Transverse colon (tissue), 4 donors: Measurements from ENCODE around the gene HES3. TPM values are rescaled to one million over a fixed set of nuclear protein-coding genes. Genes with fewer than 3 reads are reported as not detected.

Experiments
- DNase-seq: peaks from one replicate; pipeline ENCODE4 v3.0.0-alpha.2; 2019
- H3K27ac ChIP-seq, 4 donors: fragments of 200-600 bp; sonication (generic); 2 replicates each; pipeline ENCODE4 v1.5.1; 2016 to 2018; ENCODE audit warnings: inconsistent platforms in 4 of 4
- H3K27me3 ChIP-seq: fragments of 200-600 bp; sonication (generic); 2 replicates; pipeline ENCODE4 v1.5.1; 2017; ENCODE audit warnings: inconsistent platforms
- H3K36me3 ChIP-seq, 4 donors: fragments of 200-600 bp; sonication (generic); 2 replicates each; pipeline ENCODE4 v1.5.1; 2017 to 2019; ENCODE audit warnings: inconsistent platforms in 4 of 4
- H3K4me1 ChIP-seq, 4 donors: fragments of 200-600 bp; sonication (generic); 2 replicates each; pipeline ENCODE4 v1.5.1; 2017 to 2020; ENCODE audit warnings: inconsistent platforms in 4 of 4
- H3K4me3 ChIP-seq, 4 donors: fragments of 200-600 bp; sonication (generic); 1 replicate in 1 of 4; 2 replicates in 3 of 4; pipeline versions ENCODE4 v1.5.1 to v1.6.1; 2017 to 2019; ENCODE audit warnings: inconsistent platforms in 4 of 4
- H3K9me3 ChIP-seq, 2 donors: fragments of 200-600 bp; sonication (generic); 2 replicates each; pipeline ENCODE4 v1.5.1; 2017 to 2019; ENCODE audit warnings: inconsistent platforms in 2 of 2
- EP300 ChIP-seq: sonication (generic); formaldehyde crosslinking; IDR thresholded peaks from one replicate; pipeline ENCODE4 v1.6.1; 2017; ENCODE audit warnings: antibody characterized with exemption, low read depth
- POLR2A ChIP-seq: fragments of 450-650 bp; IDR thresholded peaks from one replicate; pipeline ENCODE4 v1.6.1; 2016; ENCODE audit warnings: antibody characterized with exemption, mild to moderate bottlenecking, moderate library complexity
- POLR2AphosphoS5 ChIP-seq, 3 donors: sonication (generic); formaldehyde crosslinking; IDR thresholded peaks; one replicate each; pipeline ENCODE4 v1.6.1; 2016; ENCODE audit warnings: antibody characterized with exemption in 3 of 3
- WGBS, 2 donors: methylation state at CpG; one replicate each; pipeline ENCODE4 v1.1.5; 2018; ENCODE audit warnings: low coverage in 1 of 2; 5-methylcytosine and 5-hydroxymethylcytosine counted together
- in situ Hi-C, 4 donors: fragments of 200-750 bp; cut with MboI; loops; one replicate each; pipeline versions ENCODE4 v1.15.0 to v1.15.1; 2017; ENCODE audit warnings: low sequenced_read_pairs in 3 of 4, low pct_ligation_motif_present in 1 of 4, low pct_unique_long_range_greater_than_20kb in 1 of 4
- intact Hi-C: fragments of 100-400 bp; cut with DNase I; formaldehyde crosslinking; loops from one replicate; pipeline ENCODE4 v1.15.1; 2023; ENCODE audit warnings: low total_unique reads
- total RNA-seq, 4 donors: library from RNA; depleted of rRNA; stranded (reverse); fragments of >200 nt; gene quantifications; one replicate each; pipeline ENCODE4 v1.1.0, GENCODE V29; 2016
- TF ChIP-seq, protein P1 (sequence below), 5 experiments: fragments of 200-600 bp in 3 of 5; fragments of 450-650 bp in 2 of 5; sonication (generic) in 3 of 5; IDR thresholded peaks; 1 replicate in 2 of 5; 2 replicates in 3 of 5; pipeline ENCODE4 v1.5.1; 2016 to 2017; ENCODE audit warnings: antibody characterized with exemption in 5 of 5, inconsistent platforms in 3 of 5, mild to moderate bottlenecking in 2 of 5, moderate library complexity in 1 of 5

Gene HES3
- total RNA-seq, 4 donors from 2014 or later: not detected

DNA sequence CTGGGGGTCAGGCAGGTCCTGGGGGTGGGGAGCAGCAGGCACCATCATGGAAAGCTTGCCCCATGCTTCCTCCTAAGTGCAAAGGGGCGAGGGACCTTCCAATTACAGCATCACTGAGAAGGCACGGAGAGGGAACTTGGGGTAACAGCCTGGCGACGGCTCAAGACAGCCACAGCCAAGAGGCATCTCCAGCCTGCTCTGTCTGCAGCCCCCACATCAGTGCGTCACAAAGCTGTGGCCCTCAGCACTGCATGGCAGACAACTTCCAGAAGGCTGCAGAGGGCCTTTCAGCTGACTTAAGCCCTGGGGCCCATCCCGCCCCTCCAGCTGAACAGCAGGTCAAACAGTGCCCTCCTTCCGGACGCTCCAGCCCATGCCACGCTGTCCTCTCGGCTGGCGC is 30.1 kb downstream of the HES3 start:
- peaks cover 23 to 54% (median 42%) of the 10 kb centered on the region in 4 donors for H3K4me1 ChIP-seq
- intact Hi-C loops: no loop called here
- H3K27ac ChIP-seq: no peak overlapping the region
- H3K4me3 ChIP-seq: no peak overlapping the region
- no peaks in the 10 kb centered on the region for H3K27me3 ChIP-seq
- no peaks in the 10 kb centered on the region for H3K9me3 ChIP-seq
- in situ Hi-C loops: no loop called here
- DNase-seq: no peak
- H3K36me3 ChIP-seq: no peaks in the 10 kb centered on the region
- 98% methylated on average over 11 of the region's 11 CpGs; no CpG with 5 or more reads in 1 of the 2 donors for WGBS, 2 donors
- no peak for TF ChIP-seq POLR2AphosphoS5 (IDR thresholded peaks at IDR 0.05)

DNA sequence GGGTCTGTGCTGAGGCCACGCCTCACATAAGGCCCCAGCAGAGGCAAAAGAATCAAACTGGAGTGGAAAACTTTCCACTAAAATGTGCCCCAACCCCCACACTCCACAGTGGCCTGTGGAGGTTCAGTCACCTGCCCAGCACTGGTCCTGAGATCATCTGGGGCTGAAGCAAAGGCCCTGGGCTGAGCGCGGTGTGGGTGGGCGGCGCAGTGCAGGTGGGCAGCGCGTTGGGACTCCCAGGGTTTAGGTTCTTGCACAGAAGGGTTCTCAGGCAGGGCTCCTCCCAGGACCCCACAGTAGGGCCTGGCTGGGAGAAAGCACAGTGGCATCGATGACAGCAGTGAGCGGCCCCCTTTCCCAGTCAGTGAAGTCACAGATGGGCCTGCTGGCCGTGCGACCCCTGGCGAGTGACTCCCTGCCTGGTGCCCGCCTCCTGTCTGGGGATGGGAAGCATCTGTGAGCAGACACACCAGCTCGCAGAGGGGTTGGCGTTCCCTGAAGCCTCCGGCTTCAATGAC is 30.7 kb downstream of the HES3 start:
- no peaks in the 10 kb centered on the region for H3K9me3 ChIP-seq
- no peak for DNase-seq
- H3K27me3 ChIP-seq: no peaks in the 10 kb centered on the region
- intact Hi-C loops: no loop called here
- 95% methylated on average over 12 of the region's 16 CpGs; no CpG with 5 or more reads in 1 of the 2 donors for WGBS, 2 donors
- TF ChIP-seq EP300 (no peak), POLR2A (no peak), POLR2AphosphoS5 (IDR thresholded peaks at IDR 0.05) (no peak)
- TF ChIP-seq, protein P1, sequence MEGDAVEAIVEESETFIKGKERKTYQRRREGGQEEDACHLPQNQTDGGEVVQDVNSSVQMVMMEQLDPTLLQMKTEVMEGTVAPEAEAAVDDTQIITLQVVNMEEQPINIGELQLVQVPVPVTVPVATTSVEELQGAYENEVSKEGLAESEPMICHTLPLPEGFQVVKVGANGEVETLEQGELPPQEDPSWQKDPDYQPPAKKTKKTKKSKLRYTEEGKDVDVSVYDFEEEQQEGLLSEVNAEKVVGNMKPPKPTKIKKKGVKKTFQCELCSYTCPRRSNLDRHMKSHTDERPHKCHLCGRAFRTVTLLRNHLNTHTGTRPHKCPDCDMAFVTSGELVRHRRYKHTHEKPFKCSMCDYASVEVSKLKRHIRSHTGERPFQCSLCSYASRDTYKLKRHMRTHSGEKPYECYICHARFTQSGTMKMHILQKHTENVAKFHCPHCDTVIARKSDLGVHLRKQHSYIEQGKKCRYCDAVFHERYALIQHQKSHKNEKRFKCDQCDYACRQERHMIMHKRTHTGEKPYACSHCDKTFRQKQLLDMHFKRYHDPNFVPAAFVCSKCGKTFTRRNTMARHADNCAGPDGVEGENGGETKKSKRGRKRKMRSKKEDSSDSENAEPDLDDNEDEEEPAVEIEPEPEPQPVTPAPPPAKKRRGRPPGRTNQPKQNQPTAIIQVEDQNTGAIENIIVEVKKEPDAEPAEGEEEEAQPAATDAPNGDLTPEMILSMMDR (IDR thresholded peaks at IDR 0.05): no peak
- H3K36me3 ChIP-seq: no peaks in the 10 kb centered on the region
- peaks cover 22 to 49% (median 36%) of the 10 kb centered on the region in 4 donors for H3K4me1 ChIP-seq
- H3K4me3 ChIP-seq: no peak overlapping the region
- H3K27ac ChIP-seq: no peak overlapping the region
- in situ Hi-C loops: no loop called here

- in situ Hi-C loops: no loop called here
- peak overlapping the region; percentile 52 to 68 (median 62) for H3K27ac ChIP-seq
- H3K4me1 ChIP-seq: peaks cover 10 to 37% (median 22%) of the 10 kb centered on the region in 4 donors
- DNase-seq: peak; percentile 43
- H3K27me3 ChIP-seq: no peaks in the 10 kb centered on the region
- WGBS, 2 donors: 76 to 100% methylated on average over 1 to 32 of the region's 35 CpGs
- intact Hi-C loops: no loop called here
- no peaks in the 10 kb centered on the region for H3K9me3 ChIP-seq
- no peaks in the 10 kb centered on the region for H3K36me3 ChIP-seq
- H3K4me3 ChIP-seq: no peak overlapping the region
- TF ChIP-seq POLR2A (no peak), EP300 (no peak)
Measured at GRCh38 chr1:6275826-6276782, 32.1 kb downstream of the HES3 start.

- TF ChIP-seq, protein P1 (IDR thresholded peaks at IDR 0.05): no peak
- TF ChIP-seq EP300 (no peak), POLR2A (no peak), POLR2AphosphoS5 (IDR thresholded peaks at IDR 0.05) (no peak)
- Histone ChIP-seq H3K9me3 (no peaks in the 10 kb centered on the region), H3K27me3 (no peaks in the 10 kb centered on the region), H3K4me1 (peaks cover 10 to 37% (median 20%) of the 10 kb centered on the region in 4 donors), H3K36me3 (no peaks in the 10 kb centered on the region), H3K27ac (peak overlapping the region in 3 of 4 donors; percentile 57 to 68 (median 66)), H3K4me3 (no peak overlapping the region)
- intact Hi-C loops (no loop called here), in situ Hi-C loops (no loop called here)
- no peak for DNase-seq
- 85% methylated on average over 18 of the region's 20 CpGs; no CpG with 5 or more reads in 1 of the 2 donors for WGBS, 2 donors
Measured at GRCh38 chr1:6276811-6277555, 33.0 kb downstream of the HES3 start.
